Right lobe of liver (tissue), 4 donors: Measurements from ENCODE around the gene COL18A1.

Experiments used
- CTCF ChIP-seq, 4 donors: fragments of 200-600 bp in 3 of 4; fragments of 450-650 bp in 1 of 4; IDR thresholded peaks; one replicate each; pipeline versions ENCODE4 v1.5.1 to v1.8.0; 2016 to 2022; ENCODE audit warnings: antibody characterized with exemption in 4 of 4, mild to moderate bottlenecking in 2 of 4
- POLR2A ChIP-seq: fragments of 450-650 bp; IDR thresholded peaks from one replicate; pipeline ENCODE4 v1.6.1; 2017; ENCODE audit warnings: antibody characterized with exemption, mild to moderate bottlenecking
- donor health status: DM: no; HTN: no; CAD: no.
- donor health status: DM: no; HTN: no; CAD: no.
- donor health status: DM: no; HTN: yes; CAD: no.

- no peak for TF ChIP-seq CTCF (IDR thresholded peaks at IDR 0.05)
- TF ChIP-seq POLR2A: no peak
These were observed 75.9 kb downstream of the COL18A1 start for GRCh38 chr21:45480701-45481500.
